Activated naive CD8-positive, alpha-beta T cell treated with anti-CD3 and anti-CD28 coated beads for 36 hours (primary cell): ENCODE measurements around the gene MYCL. TPM values are rescaled to one million over a fixed set of nuclear protein-coding genes. Genes with fewer than 3 reads are reported as not detected.
A peak's percentile ranks its signal among the peaks of the same experiment; 100 is the strongest.

Source experiments
- DNase-seq: peaks from one replicate; pipeline ENCODE4 v3.0.0; 2021
- H3K27ac Mint-ChIP-seq: one replicate; pipeline ENCODE4 v1.8.0; 2022; ENCODE audit warnings: mild to moderate bottlenecking, moderate library complexity, mixed read lengths
- H3K27me3 Mint-ChIP-seq: one replicate; pipeline ENCODE4 v1.8.0; 2022; ENCODE audit warnings: mild to moderate bottlenecking, mixed read lengths
- H3K36me3 Mint-ChIP-seq: one replicate; pipeline ENCODE4 v1.8.0; 2021; ENCODE audit warnings: mild to moderate bottlenecking, mixed read lengths
- H3K4me1 Mint-ChIP-seq: one replicate; pipeline ENCODE4 v1.8.0; 2021; ENCODE audit warnings: mixed read lengths
- H3K4me3 Mint-ChIP-seq: one replicate; pipeline ENCODE4 v1.8.0; 2022; ENCODE audit warnings: mild to moderate bottlenecking, moderate library complexity, mixed read lengths
- H3K9me3 Mint-ChIP-seq: one replicate; pipeline ENCODE4 v1.8.0; 2022; ENCODE audit warnings: mixed read lengths
- total RNA-seq, 2 experiments: library from RNA; stranded (reverse); gene quantifications; one replicate each; pipeline ENCODE4 v1.2.3, GENCODE V29; 2021

The MYCL gene
- total RNA-seq, 2 experiments from 2014 or later, result 0.08 to 0.20 TPM

DNA sequence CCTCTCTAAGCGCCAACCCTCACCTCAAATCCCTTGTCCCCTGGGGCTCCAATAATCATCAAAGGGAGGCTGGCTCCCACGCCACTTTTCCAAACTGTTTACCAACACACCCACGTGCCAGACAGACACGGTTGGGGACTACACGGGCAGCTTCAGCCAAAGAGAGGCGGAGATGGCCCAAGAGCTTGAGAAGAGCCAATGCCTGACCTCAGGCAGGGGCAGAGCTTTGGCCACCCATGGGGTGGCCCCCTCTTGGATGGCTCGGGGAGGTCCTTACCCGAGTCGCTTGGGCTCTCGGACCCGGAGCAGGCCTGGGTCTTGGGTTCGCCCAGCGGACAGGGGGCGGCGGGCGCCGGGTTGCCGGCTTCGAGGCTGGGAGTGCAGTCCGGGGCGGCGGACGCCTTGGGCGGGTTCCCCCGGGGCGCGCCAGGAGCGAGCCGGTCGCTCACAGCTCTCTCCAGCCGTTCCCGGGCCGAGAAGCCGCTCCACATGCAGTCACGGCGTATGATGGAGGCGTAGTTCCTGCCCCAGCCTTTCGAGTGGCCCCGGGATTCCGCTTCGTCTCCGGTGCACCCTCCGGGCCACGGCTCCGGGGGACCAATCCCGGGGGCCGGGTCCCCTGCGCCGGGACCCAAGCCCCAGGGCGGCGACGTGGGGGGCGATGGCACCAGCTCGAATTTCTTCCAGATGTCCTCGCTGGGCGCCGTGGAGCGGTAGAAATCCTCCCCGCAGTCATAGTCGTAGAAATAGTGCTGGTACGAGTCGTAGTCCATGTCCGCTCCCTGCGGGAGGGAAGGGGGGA is 854 bp downstream of the MYCL start:
- no peaks in the 10 kb centered on the region for H3K4me1 Mint-ChIP-seq
- peaks cover 67% of the 10 kb centered on the region for H3K27me3 Mint-ChIP-seq
- no peaks in the 10 kb centered on the region for H3K36me3 Mint-ChIP-seq
- DNase-seq, result no peak
- H3K27ac Mint-ChIP-seq, result no peak overlapping the region
- H3K9me3 Mint-ChIP-seq, result no peaks in the 10 kb centered on the region
- peak overlapping the region; percentile 67 for H3K4me3 Mint-ChIP-seq

DNA sequence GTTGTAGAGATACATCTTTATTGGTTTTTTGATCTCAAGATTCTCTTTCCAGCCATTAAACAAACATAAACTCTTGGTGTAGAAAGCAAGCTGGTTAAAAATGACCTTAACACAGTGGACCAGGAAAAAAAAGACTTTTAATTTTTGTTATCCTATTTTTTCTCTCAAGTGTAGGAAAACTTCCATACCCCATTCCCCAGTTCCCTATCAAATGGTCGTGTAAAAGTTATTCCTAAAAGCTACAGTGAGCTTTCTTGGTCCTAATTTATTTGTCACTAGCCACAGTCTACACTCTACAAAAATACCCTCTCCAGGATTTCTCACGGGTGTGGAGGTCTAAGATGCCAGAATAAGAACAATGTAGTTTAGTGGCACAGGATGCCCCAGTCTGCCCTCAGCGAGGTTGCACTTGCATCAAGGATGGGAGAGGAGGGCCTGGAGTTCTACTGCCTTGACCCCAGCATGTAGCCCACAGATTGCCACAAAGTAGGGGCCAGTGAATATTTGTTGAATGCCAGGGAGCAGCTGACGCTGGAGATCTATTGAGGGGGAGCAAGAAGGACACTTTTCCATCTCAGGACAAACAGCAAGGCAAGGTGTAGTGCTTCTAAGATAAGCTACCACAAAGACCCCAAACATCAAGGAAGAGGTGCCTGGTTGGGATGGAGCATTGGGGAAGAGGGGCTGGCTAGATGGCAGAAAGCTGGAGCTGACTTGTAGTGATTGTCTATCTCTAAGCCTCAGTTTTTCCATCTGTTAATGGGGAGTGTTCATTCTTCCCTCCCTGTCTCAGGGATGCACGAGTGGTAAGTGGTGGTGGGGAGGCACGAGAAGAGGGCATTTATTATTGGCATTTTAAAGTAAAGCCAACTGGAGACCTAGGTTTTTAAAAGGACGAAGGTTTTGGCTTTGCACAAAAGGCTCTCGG is 1.8 kb downstream of the MYCL start:
- H3K27ac Mint-ChIP-seq, result no peak overlapping the region
- no peak overlapping the region for H3K4me3 Mint-ChIP-seq
- H3K4me1 Mint-ChIP-seq, result no peaks in the 10 kb centered on the region
- H3K9me3 Mint-ChIP-seq, result no peaks in the 10 kb centered on the region
- H3K27me3 Mint-ChIP-seq, result peaks cover 65% of the 10 kb centered on the region
- no peaks in the 10 kb centered on the region for H3K36me3 Mint-ChIP-seq
- DNase-seq, result no peak

GRCh38 chr1:39898648-39899603 is 2.8 kb downstream of the MYCL start:
- Mint-ChIP-seq H3K4me3 (no peak overlapping the region), H3K27ac (no peak overlapping the region), H3K36me3 (no peaks in the 10 kb centered on the region), H3K9me3 (no peaks in the 10 kb centered on the region), H3K27me3 (peaks cover 63% of the 10 kb centered on the region), H3K4me1 (no peaks in the 10 kb centered on the region)
- no peak for DNase-seq

DNA sequence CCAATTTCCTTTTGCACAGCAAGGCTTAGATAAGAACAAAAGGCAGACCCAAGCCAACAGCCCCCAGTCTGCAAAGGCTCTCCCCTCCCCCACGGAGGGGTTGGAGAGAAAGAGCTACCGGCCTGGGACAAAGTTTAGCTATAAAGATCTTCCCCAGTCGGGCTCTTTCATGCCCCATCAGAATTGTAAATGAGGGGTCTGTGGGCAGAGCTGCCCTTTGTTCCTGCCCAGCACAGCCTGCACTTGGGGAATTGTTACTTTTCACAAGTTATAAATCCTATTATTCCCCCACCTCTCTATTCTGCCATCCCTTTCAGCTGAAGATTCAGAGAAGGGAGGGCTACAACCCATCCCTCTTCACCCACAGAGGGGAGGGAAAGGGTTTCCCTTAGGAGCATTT is 3.5 kb downstream of the MYCL start:
- Mint-ChIP-seq H3K9me3 (no peaks in the 10 kb centered on the region), H3K27ac (no peak overlapping the region), H3K4me1 (no peaks in the 10 kb centered on the region), H3K36me3 (no peaks in the 10 kb centered on the region), H3K4me3 (no peak overlapping the region), H3K27me3 (peaks cover 61% of the 10 kb centered on the region)
- no peak for DNase-seq

- Mint-ChIP-seq H3K27ac (no peak overlapping the region), H3K36me3 (no peaks in the 10 kb centered on the region), H3K4me1 (no peaks in the 10 kb centered on the region), H3K27me3 (peaks cover 57% of the 10 kb centered on the region), H3K9me3 (no peaks in the 10 kb centered on the region), H3K4me3 (no peak overlapping the region)
- DNase-seq, result no peak
Measured at GRCh38 chr1:39896909-39897685, 4.6 kb downstream of the MYCL start.

GRCh38 chr1:39895731-39896480 is 5.8 kb downstream of the MYCL start:
- Mint-ChIP-seq H3K9me3 (no peaks in the 10 kb centered on the region), H3K4me3 (no peak overlapping the region), H3K27me3 (peaks cover 60% of the 10 kb centered on the region)

GRCh38 chr1:39894884-39895495 is 6.7 kb downstream of the MYCL start:
- Mint-ChIP-seq H3K4me3 (no peak overlapping the region), H3K4me1 (no peaks in the 10 kb centered on the region), H3K9me3 (no peaks in the 10 kb centered on the region), H3K27ac (no peak overlapping the region), H3K27me3 (peaks cover 52% of the 10 kb centered on the region), H3K36me3 (no peaks in the 10 kb centered on the region)
- DNase-seq, result no peak

More at GRCh38 chr1:39895731-39896480, 5.8 kb downstream of the MYCL start:
- Mint-ChIP-seq H3K4me1 (no peaks in the 10 kb centered on the region), H3K27ac (no peak overlapping the region), H3K36me3 (no peaks in the 10 kb centered on the region)
- no peak for DNase-seq

GRCh38 chr1:39892601-39893595 is 8.8 kb downstream of the MYCL start:
- no peaks in the 10 kb centered on the region for H3K4me1 Mint-ChIP-seq
- DNase-seq, result no peak
- H3K27me3 Mint-ChIP-seq, result peaks cover 35% of the 10 kb centered on the region
- H3K36me3 Mint-ChIP-seq, result no peaks in the 10 kb centered on the region
- no peak overlapping the region for H3K4me3 Mint-ChIP-seq
- no peak overlapping the region for H3K27ac Mint-ChIP-seq
- H3K9me3 Mint-ChIP-seq, result no peaks in the 10 kb centered on the region

DNA sequence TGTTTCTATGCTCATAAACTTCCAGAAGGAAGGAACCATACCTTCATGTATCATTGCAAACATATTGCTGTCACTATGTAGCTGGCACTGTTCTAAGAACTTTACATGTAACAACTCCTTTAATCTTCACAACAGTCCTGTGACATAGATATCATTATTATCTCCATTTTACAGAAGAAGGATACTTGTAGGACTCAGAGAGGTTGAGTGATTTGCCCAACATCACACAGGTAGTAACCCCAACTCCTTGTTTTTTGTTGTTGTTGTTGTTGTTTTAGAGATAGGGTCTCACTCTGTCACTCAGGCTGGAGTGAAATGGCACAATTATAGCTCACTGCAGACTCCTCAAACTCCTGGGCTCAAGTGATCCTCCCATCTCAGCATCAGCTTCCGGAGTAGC is 10.8 kb downstream of the MYCL start:
- DNase-seq, result no peak
- no peak overlapping the region for H3K27ac Mint-ChIP-seq
- H3K4me3 Mint-ChIP-seq, result no peak overlapping the region
- no peaks in the 10 kb centered on the region for H3K4me1 Mint-ChIP-seq
- H3K36me3 Mint-ChIP-seq, result no peaks in the 10 kb centered on the region
- no peaks in the 10 kb centered on the region for H3K9me3 Mint-ChIP-seq
- peaks cover 24% of the 10 kb centered on the region for H3K27me3 Mint-ChIP-seq

GRCh38 chr1:39890273-39890672 is 11.4 kb downstream of the MYCL start:
- Mint-ChIP-seq H3K27me3 (peaks cover 24% of the 10 kb centered on the region), H3K27ac (no peak overlapping the region), H3K36me3 (no peaks in the 10 kb centered on the region), H3K4me3 (no peak overlapping the region), H3K4me1 (no peaks in the 10 kb centered on the region), H3K9me3 (no peaks in the 10 kb centered on the region)
- DNase-seq, result no peak

GRCh38 chr1:39886757-39887231 is 14.9 kb downstream of the MYCL start:
- Mint-ChIP-seq H3K9me3 (no peaks in the 10 kb centered on the region), H3K4me1 (peaks cover 10% of the 10 kb centered on the region), H3K36me3 (peaks cover 12% of the 10 kb centered on the region), H3K27me3 (peaks cover 4% of the 10 kb centered on the region), H3K27ac (no peak overlapping the region), H3K4me3 (no peak overlapping the region)
- DNase-seq, result no peak

DNA sequence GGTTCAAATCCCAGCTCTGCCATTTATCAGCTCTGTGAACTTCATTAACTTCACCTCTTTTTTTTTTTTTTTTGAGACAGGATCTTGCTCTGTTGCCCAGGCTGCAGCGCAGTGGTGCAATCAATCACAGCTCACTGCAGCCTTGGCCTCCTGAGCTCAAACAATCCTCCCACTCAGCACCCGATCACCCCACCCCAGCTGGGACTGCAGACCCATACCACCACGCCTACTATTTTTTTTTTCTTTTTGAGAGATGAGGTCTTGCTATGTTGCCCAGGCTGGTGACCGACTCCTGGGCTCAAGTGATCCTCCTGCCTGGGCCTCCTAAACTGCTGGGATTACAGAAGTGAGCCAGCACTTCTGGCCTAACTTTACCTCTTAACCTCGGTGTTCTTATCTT is 16.2 kb downstream of the MYCL start:
- Mint-ChIP-seq H3K36me3 (peaks cover 19% of the 10 kb centered on the region), H3K9me3 (no peaks in the 10 kb centered on the region), H3K4me3 (no peak overlapping the region), H3K27me3 (peaks cover 4% of the 10 kb centered on the region), H3K4me1 (peaks cover 17% of the 10 kb centered on the region), H3K27ac (no peak overlapping the region)
- DNase-seq, result no peak
